Tibial nerve (tissue), 4 donors: ENCODE data around the gene C8G.

Experiments used
- EP300 ChIP-seq, 2 donors: sonication (generic); formaldehyde crosslinking; IDR thresholded peaks; one replicate each; pipeline ENCODE4 v1.6.1; 2017; ENCODE audit warnings: antibody characterized with exemption in 2 of 2, mild to moderate bottlenecking in 1 of 2
- POLR2A ChIP-seq, 2 donors: fragments of 450-650 bp; IDR thresholded peaks; one replicate each; pipeline ENCODE4 v1.6.1; 2017; ENCODE audit warnings: antibody characterized with exemption in 2 of 2, mild to moderate bottlenecking in 2 of 2, moderate library complexity in 2 of 2
- TF ChIP-seq, protein P1 (sequence below), 5 experiments: fragments of 200-600 bp in 3 of 5; fragments of 450-650 bp in 2 of 5; sonication (generic) in 3 of 5; IDR thresholded peaks; one replicate each; pipeline ENCODE4 v1.5.1; 2016 to 2019; ENCODE audit warnings: antibody characterized with exemption in 5 of 5, mild to moderate bottlenecking in 3 of 5, moderate library complexity in 2 of 5

DNA sequence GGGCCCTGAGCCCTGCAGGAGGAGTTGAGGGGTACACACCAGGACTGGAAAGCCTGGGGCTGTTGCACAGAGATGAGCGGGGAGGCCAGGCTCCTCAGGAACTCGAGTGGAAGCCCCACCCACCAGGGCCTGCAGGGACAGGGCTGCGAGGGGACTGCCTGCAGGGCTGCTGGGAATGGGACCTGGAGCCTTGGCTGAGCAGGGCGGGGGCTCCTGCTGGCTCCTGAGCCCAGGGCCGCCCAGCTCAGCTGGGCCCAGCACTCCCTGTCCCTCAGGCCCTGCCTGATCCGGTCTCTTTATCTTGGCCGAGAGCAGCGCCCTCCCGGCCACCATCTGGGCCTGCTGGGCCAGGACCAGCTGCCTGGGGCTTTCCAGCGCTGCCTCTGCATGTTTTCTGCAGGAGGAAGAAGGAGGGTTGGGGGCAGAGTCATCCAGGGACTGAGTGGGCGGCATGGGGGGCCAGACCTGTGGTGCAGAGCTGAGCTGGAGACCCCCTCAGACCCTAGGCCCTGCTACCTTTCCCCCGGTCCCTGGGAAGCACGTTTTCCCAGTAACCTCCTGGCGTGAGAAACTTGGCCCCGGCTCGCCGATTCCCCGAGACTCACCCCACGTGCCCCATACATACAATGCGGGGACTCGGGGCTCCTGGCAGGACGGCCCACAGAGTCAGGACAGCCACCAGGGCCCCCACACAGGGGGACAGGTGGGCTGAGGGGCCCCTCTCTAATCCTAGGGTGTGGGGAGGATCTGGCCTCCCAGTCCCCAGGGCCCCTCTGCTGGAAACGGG, 16.4 kb downstream of the C8G start:
- TF ChIP-seq, protein P1, sequence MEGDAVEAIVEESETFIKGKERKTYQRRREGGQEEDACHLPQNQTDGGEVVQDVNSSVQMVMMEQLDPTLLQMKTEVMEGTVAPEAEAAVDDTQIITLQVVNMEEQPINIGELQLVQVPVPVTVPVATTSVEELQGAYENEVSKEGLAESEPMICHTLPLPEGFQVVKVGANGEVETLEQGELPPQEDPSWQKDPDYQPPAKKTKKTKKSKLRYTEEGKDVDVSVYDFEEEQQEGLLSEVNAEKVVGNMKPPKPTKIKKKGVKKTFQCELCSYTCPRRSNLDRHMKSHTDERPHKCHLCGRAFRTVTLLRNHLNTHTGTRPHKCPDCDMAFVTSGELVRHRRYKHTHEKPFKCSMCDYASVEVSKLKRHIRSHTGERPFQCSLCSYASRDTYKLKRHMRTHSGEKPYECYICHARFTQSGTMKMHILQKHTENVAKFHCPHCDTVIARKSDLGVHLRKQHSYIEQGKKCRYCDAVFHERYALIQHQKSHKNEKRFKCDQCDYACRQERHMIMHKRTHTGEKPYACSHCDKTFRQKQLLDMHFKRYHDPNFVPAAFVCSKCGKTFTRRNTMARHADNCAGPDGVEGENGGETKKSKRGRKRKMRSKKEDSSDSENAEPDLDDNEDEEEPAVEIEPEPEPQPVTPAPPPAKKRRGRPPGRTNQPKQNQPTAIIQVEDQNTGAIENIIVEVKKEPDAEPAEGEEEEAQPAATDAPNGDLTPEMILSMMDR (IDR thresholded peaks at IDR 0.05) = no peak
- TF ChIP-seq POLR2A (IDR thresholded peaks at IDR 0.05) (no peak), EP300 (IDR thresholded peaks at IDR 0.05) (peak in 1 of 2 donors; percentile 23)
